ENCODE measurements around the gene CDK10. TPM values are rescaled to one million over a fixed set of nuclear protein-coding genes. Genes with fewer than 3 reads are reported as not detected.

Gene CDK10
- total and polyA plus RNA-seq, 10 of the 15 experiments (the other 5 are each of a cell fraction or from before 2014, with no cell fraction given), result 1.5 to 58.7 (median 36.0) TPM

DNA sequence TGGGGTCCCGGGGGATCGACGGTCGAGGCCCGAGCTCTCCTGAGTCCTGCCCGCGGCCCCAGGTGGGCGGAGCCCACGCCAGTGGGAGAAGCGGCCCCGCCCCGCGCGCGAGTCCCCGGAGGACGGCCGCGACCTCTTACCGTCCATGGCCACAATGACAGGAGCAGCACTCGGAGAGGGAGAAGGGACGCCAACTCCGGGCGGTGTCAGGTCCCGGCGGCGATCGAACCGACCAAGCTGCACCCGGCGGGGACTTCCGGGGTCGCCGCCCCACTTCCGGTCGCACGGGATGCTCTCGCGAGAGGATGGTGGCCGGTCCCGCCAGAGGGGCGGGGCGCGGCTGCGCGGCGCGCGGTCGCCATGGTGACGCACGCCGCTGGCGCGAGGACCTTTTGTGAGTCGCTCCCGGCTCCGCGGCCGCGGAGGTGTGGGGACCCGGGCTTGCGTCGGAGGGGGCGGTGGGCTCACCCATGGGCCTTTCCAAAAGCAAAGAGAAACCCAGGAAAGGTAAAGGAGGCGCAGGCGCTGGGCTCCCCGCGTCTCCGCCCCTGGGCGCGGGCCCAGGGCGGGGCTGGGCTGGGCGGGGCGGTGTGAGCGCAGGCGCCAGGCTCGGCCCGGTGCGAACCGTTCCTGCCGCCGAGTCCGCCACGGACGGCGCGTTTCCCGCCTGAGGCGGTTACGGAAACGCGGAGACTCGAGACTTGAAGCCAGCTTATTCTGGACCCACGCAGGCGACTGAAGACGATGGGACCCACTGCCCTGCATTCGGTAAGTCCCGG is 28.9 kb upstream of the CDK10 start, which contains the start of the genes CHMP1A and SPATA33 (continued):
- 0 out of 2 replicates have a peak, but pooled peaks have one; percentile 42 for TF ChIP-seq TCF3 (IDR thresholded peaks at IDR 0.05; ENCODE audit: borderline replicate concordance, insufficient read depth, low read depth, low read length)
- no peak for TF ChIP-seq CHD4 (IDR thresholded peaks at IDR 0.05)
- TF ChIP-seq, protein P1, sequence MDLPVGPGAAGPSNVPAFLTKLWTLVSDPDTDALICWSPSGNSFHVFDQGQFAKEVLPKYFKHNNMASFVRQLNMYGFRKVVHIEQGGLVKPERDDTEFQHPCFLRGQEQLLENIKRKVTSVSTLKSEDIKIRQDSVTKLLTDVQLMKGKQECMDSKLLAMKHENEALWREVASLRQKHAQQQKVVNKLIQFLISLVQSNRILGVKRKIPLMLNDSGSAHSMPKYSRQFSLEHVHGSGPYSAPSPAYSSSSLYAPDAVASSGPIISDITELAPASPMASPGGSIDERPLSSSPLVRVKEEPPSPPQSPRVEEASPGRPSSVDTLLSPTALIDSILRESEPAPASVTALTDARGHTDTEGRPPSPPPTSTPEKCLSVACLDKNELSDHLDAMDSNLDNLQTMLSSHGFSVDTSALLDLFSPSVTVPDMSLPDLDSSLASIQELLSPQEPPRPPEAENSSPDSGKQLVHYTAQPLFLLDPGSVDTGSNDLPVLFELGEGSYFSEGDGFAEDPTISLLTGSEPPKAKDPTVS (IDR thresholded peaks at IDR 0.05; ENCODE audit: low read depth, low read length), result no peak
- peak; percentile 44 for TF ChIP-seq KLF5 (IDR thresholded peaks at IDR 0.05; ENCODE audit: partially characterized antibody)
- no peak for TF ChIP-seq ZNF622 (IDR thresholded peaks at IDR 0.05)
- TF ChIP-seq TARDBP (IDR thresholded peaks at IDR 0.05; ENCODE audit: borderline replicate concordance), result no peak
- TF ChIP-seq NR2C1 (IDR thresholded peaks at IDR 0.05), result peak; percentile 84
- no peak for TF ChIP-seq MTA3 (IDR thresholded peaks at IDR 0.05; ENCODE audit: borderline replicate concordance, low read length)
- TF ChIP-seq EED (IDR thresholded peaks at IDR 0.05; ENCODE audit: low read depth), result no peak
- peak; percentile 78; the same call in 2 of the 3 replicates for TF ChIP-seq POU2F2 (IDR thresholded peaks at IDR 0.05; ENCODE audit: borderline replicate concordance, low read depth, low read length)
- peak; percentile 85; the same call in 1 of the 2 replicates for TF ChIP-seq LARP7 (IDR thresholded peaks at IDR 0.05)
- peak; percentile 98 for TF ChIP-seq CHD2 (IDR thresholded peaks at IDR 0.05; ENCODE audit: borderline replicate concordance, low read depth, low read length)
- TF ChIP-seq PML (IDR thresholded peaks at IDR 0.05; ENCODE audit: low read length), result no peak
- TF ChIP-seq, protein P2, sequence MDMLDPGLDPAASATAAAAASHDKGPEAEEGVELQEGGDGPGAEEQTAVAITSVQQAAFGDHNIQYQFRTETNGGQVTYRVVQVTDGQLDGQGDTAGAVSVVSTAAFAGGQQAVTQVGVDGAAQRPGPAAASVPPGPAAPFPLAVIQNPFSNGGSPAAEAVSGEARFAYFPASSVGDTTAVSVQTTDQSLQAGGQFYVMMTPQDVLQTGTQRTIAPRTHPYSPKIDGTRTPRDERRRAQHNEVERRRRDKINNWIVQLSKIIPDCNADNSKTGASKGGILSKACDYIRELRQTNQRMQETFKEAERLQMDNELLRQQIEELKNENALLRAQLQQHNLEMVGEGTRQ (IDR thresholded peaks at IDR 0.05; ENCODE audit: borderline replicate concordance, low read depth, low read length), result no peak
- no peak for TF ChIP-seq TBL1XR1 (IDR thresholded peaks at IDR 0.05; ENCODE audit: low read depth, low read length)
- TF ChIP-seq NFYA (IDR thresholded peaks at IDR 0.05; ENCODE audit: borderline replicate concordance, low read depth, low read length), result no peak
- TF ChIP-seq, protein P3, sequence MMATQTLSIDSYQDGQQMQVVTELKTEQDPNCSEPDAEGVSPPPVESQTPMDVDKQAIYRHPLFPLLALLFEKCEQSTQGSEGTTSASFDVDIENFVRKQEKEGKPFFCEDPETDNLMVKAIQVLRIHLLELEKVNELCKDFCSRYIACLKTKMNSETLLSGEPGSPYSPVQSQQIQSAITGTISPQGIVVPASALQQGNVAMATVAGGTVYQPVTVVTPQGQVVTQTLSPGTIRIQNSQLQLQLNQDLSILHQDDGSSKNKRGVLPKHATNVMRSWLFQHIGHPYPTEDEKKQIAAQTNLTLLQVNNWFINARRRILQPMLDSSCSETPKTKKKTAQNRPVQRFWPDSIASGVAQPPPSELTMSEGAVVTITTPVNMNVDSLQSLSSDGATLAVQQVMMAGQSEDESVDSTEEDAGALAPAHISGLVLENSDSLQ (IDR thresholded peaks at IDR 0.05), result 0 out of 2 replicates have a peak, but pooled peaks have one; percentile 17
- no peak for TF ChIP-seq ZNF384 (IDR thresholded peaks at IDR 0.05; ENCODE audit: borderline replicate concordance, low read depth, low read length)
- TF ChIP-seq, protein P4, sequence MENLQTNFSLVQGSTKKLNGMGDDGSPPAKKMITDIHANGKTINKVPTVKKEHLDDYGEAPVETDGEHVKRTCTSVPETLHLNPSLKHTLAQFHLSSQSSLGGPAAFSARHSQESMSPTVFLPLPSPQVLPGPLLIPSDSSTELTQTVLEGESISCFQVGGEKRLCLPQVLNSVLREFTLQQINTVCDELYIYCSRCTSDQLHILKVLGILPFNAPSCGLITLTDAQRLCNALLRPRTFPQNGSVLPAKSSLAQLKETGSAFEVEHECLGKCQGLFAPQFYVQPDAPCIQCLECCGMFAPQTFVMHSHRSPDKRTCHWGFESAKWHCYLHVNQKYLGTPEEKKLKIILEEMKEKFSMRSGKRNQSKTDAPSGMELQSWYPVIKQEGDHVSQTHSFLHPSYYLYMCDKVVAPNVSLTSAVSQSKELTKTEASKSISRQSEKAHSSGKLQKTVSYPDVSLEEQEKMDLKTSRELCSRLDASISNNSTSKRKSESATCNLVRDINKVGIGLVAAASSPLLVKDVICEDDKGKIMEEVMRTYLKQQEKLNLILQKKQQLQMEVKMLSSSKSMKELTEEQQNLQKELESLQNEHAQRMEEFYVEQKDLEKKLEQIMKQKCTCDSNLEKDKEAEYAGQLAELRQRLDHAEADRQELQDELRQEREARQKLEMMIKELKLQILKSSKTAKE (IDR thresholded peaks at IDR 0.05; ENCODE audit: low read depth, poor library complexity, severe bottlenecking), result no peak
- TF ChIP-seq ZNF24 (IDR thresholded peaks at IDR 0.05), result no peak
- TF ChIP-seq, protein P5, sequence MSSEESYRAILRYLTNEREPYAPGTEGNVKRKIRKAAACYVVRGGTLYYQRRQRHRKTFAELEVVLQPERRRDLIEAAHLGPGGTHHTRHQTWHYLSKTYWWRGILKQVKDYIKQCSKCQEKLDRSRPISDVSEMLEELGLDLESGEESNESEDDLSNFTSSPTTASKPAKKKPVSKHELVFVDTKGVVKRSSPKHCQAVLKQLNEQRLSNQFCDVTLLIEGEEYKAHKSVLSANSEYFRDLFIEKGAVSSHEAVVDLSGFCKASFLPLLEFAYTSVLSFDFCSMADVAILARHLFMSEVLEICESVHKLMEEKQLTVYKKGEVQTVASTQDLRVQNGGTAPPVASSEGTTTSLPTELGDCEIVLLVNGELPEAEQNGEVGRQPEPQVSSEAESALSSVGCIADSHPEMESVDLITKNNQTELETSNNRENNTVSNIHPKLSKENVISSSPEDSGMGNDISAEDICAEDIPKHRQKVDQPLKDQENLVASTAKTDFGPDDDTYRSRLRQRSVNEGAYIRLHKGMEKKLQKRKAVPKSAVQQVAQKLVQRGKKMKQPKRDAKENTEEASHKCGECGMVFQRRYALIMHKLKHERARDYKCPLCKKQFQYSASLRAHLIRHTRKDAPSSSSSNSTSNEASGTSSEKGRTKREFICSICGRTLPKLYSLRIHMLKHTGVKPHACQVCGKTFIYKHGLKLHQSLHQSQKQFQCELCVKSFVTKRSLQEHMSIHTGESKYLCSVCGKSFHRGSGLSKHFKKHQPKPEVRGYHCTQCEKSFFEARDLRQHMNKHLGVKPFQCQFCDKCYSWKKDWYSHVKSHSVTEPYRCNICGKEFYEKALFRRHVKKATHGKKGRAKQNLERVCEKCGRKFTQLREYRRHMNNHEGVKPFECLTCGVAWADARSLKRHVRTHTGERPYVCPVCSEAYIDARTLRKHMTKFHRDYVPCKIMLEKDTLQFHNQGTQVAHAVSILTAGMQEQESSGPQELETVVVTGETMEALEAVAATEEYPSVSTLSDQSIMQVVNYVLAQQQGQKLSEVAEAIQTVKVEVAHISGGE (CRISPR knock-in tag; IDR thresholded peaks at IDR 0.05), result peak; percentile 58
